ENCODE measurements around the gene PLCH1.

The PLCH1 gene

DNA sequence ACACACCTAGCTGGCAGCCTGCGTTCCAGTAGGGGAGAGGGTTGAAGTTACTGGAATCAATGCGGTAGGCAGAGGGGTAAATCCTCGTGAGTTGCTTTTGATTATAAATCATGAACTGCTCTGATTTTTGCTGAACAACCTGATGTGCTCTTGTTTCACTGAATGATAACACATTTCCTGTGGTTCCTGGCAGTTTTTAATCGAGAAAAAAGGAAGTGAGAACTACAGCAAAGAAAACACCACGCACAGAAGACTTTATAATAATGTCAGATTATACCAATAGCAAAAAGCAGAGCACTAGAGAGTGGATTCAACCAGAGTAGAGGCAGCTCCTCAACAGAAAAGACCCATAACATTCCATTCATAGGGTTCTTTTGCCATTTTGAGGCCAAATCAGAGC lies 250.5 kb downstream of the PLCH1 start:
- no peak overlapping the region for H3K4me2 ChIP-seq (ENCODE audit: insufficient read depth, low read length)
- no peak overlapping the region for H2AFZ ChIP-seq (ENCODE audit: low read depth, low read length)

DNA sequence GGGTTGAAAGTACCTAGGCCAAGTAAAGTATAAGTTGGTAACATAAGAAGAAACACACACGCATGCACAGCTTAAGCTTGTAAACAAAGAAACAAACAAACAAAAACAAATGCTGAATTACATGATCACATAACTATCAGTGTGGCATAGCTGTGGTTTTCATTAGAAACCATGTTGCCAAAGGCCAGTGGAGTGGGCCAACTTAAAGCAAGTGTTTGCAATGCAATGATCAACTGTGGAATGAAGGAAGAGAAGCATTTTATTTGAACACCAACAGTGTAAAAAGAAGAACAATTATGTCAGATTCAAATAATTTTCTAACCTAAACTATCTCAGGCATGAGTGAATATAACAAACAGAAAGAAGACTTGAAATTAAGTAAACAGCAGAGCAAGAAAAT lies 252.0 kb downstream of the PLCH1 start:
- H3K9ac ChIP-seq (ENCODE audit: low read depth, low read length): no peak overlapping the region
- no peaks in the 10 kb centered on the region for H3K9me3 ChIP-seq (ENCODE audit: insufficient read depth, low read length, severe bottlenecking)
- no peak overlapping the region for H3K27ac ChIP-seq (ENCODE audit: low read length)
- no peaks in the 10 kb centered on the region for H3K79me2 ChIP-seq (ENCODE audit: insufficient read depth, low read length)
- no peaks in the 10 kb centered on the region for H3K27me3 ChIP-seq (ENCODE audit: insufficient read depth, low read length, poor library complexity)
- no peak overlapping the region for H3K4me3 ChIP-seq (ENCODE audit: low read depth in 1 of 2, low read length in 2 of 2)
- H4K20me1 ChIP-seq (ENCODE audit: insufficient read depth, low read length): no peaks in the 10 kb centered on the region
- no peak for ATAC-seq (ENCODE audit: insufficient read depth, low read depth)
- 0 out of 2 replicates have a peak, but pooled peaks cover 4% of the 10 kb centered on the region for H3K4me1 ChIP-seq (ENCODE audit: insufficient read depth, low read length)
- peaks cover 96% of the 10 kb centered on the region for H3K36me3 ChIP-seq (ENCODE audit: insufficient read depth, low read length)
- no peak for DNase-seq
- no peak for TF ChIP-seq EZH2 (IDR thresholded peaks at IDR 0.05; ENCODE audit: borderline replicate concordance, low read depth, low read length, severe bottlenecking)
- TF ChIP-seq, protein P1, sequence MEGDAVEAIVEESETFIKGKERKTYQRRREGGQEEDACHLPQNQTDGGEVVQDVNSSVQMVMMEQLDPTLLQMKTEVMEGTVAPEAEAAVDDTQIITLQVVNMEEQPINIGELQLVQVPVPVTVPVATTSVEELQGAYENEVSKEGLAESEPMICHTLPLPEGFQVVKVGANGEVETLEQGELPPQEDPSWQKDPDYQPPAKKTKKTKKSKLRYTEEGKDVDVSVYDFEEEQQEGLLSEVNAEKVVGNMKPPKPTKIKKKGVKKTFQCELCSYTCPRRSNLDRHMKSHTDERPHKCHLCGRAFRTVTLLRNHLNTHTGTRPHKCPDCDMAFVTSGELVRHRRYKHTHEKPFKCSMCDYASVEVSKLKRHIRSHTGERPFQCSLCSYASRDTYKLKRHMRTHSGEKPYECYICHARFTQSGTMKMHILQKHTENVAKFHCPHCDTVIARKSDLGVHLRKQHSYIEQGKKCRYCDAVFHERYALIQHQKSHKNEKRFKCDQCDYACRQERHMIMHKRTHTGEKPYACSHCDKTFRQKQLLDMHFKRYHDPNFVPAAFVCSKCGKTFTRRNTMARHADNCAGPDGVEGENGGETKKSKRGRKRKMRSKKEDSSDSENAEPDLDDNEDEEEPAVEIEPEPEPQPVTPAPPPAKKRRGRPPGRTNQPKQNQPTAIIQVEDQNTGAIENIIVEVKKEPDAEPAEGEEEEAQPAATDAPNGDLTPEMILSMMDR (IDR thresholded peaks at IDR 0.05; ENCODE audit: borderline replicate concordance, extremely low read depth, low read length, poor library complexity, severe bottlenecking): no peak
- no peak overlapping the region for H2AFZ ChIP-seq (ENCODE audit: low read depth, low read length)
- no peak overlapping the region for H3K4me2 ChIP-seq (ENCODE audit: insufficient read depth, low read length)

More for the DNA sequence above, 250.5 kb downstream of the PLCH1 start:
- H3K9me3 ChIP-seq (ENCODE audit: insufficient read depth, low read length, severe bottlenecking): no peaks in the 10 kb centered on the region
- no peak for TF ChIP-seq EZH2 (IDR thresholded peaks at IDR 0.05; ENCODE audit: borderline replicate concordance, low read depth, low read length, severe bottlenecking)
- TF ChIP-seq, protein P1 (IDR thresholded peaks at IDR 0.05; ENCODE audit: borderline replicate concordance, extremely low read depth, low read length, poor library complexity, severe bottlenecking): no peak
- no peaks in the 10 kb centered on the region for H3K27me3 ChIP-seq (ENCODE audit: insufficient read depth, low read length, poor library complexity)
- no peaks in the 10 kb centered on the region for H3K79me2 ChIP-seq (ENCODE audit: insufficient read depth, low read length)
- H4K20me1 ChIP-seq (ENCODE audit: insufficient read depth, low read length): no peaks in the 10 kb centered on the region
- no peaks in the 10 kb centered on the region for H3K4me1 ChIP-seq (ENCODE audit: insufficient read depth, low read length)
- no peak overlapping the region for H3K9ac ChIP-seq (ENCODE audit: low read depth, low read length)
- H3K27ac ChIP-seq (ENCODE audit: low read length): no peak overlapping the region
- DNase-seq (no peak), ATAC-seq (ENCODE audit: insufficient read depth, low read depth) (no peak)
- H3K4me3 ChIP-seq (ENCODE audit: low read depth in 1 of 2, low read length in 2 of 2): no peak overlapping the region
- peaks cover 96% of the 10 kb centered on the region for H3K36me3 ChIP-seq (ENCODE audit: insufficient read depth, low read length)

DNA sequence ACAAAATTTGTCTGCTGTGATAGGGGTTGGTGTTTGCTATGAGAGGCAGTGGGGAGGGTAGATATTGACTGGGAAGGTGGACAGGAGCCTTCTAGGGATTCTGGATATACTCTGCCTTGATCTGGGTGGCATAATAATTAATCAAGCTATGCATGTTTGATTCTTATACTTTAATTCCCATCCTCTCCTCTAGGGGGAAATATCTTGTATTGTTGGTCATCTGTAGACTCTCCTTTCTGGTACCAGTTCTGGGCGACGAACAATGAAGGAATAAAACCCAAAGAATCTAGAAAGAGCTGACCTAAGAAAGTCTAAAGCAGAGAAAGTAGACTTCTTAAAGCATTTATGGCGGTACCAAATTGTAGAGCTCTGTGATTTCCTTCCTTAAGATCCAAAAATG lies 253.2 kb downstream of the PLCH1 start:
- H3K4me1 ChIP-seq (ENCODE audit: insufficient read depth, low read length): peaks cover 11% of the 10 kb centered on the region; the same call in 1 of the 2 replicates
- H2AFZ ChIP-seq (ENCODE audit: low read depth, low read length): no peak overlapping the region
- H3K9ac ChIP-seq (ENCODE audit: low read depth, low read length): no peak overlapping the region
- H3K4me3 ChIP-seq (ENCODE audit: low read depth in 1 of 2, low read length in 2 of 2): no peak overlapping the region
- no peaks in the 10 kb centered on the region for H4K20me1 ChIP-seq (ENCODE audit: insufficient read depth, low read length)
- TF ChIP-seq EZH2 (IDR thresholded peaks at IDR 0.05; ENCODE audit: borderline replicate concordance, low read depth, low read length, severe bottlenecking): no peak
- TF ChIP-seq, protein P1 (IDR thresholded peaks at IDR 0.05; ENCODE audit: borderline replicate concordance, extremely low read depth, low read length, poor library complexity, severe bottlenecking): peak; percentile 37
- H3K9me3 ChIP-seq (ENCODE audit: insufficient read depth, low read length, severe bottlenecking): no peaks in the 10 kb centered on the region
- no peaks in the 10 kb centered on the region for H3K27me3 ChIP-seq (ENCODE audit: insufficient read depth, low read length, poor library complexity)
- no peaks in the 10 kb centered on the region for H3K79me2 ChIP-seq (ENCODE audit: insufficient read depth, low read length)
- H3K27ac ChIP-seq (ENCODE audit: low read length): no peak overlapping the region
- no peak overlapping the region for H3K4me2 ChIP-seq (ENCODE audit: insufficient read depth, low read length)
- no peak for DNase-seq
- peaks cover 96% of the 10 kb centered on the region for H3K36me3 ChIP-seq (ENCODE audit: insufficient read depth, low read length)
- no peak for ATAC-seq (ENCODE audit: insufficient read depth, low read depth)

DNA sequence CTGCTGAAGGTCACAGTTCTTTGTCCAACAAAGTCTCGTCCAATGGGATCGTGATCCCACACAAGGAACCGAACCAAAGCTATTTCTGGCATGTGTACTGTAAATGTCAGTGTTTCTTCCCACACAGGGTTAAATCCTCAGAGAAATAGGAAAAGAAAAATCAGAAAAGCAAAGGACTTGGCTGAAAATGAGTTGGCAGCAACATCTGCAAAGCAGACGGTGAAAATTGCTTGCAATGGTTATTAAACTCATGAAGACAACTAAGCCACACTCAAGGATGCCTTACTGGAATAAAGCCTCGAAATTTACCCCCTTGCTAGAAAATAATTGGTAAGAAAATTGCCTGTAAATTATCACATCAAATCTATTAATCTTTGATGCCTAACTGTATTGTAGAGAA lies 256.2 kb downstream of the PLCH1 start:
- H2AFZ ChIP-seq (ENCODE audit: low read depth, low read length): no peak overlapping the region
- no peaks in the 10 kb centered on the region for H4K20me1 ChIP-seq (ENCODE audit: insufficient read depth, low read length)
- no peaks in the 10 kb centered on the region for H3K9me3 ChIP-seq (ENCODE audit: insufficient read depth, low read length, severe bottlenecking)
- H3K4me1 ChIP-seq (ENCODE audit: insufficient read depth, low read length): peaks cover 19% of the 10 kb centered on the region
- H3K36me3 ChIP-seq (ENCODE audit: insufficient read depth, low read length): peaks cover 94% of the 10 kb centered on the region
- no peak overlapping the region for H3K9ac ChIP-seq (ENCODE audit: low read depth, low read length)
- TF ChIP-seq, protein P1 (IDR thresholded peaks at IDR 0.05; ENCODE audit: borderline replicate concordance, extremely low read depth, low read length, poor library complexity, severe bottlenecking): no peak
- no peak for TF ChIP-seq EZH2 (IDR thresholded peaks at IDR 0.05; ENCODE audit: borderline replicate concordance, low read depth, low read length, severe bottlenecking)
- H3K79me2 ChIP-seq (ENCODE audit: insufficient read depth, low read length): no peaks in the 10 kb centered on the region
- DNase-seq (no peak), ATAC-seq (ENCODE audit: insufficient read depth, low read depth) (no peak)
- H3K27ac ChIP-seq (ENCODE audit: low read length): no peak overlapping the region
- H3K4me2 ChIP-seq (ENCODE audit: insufficient read depth, low read length): no peak overlapping the region
- H3K4me3 ChIP-seq (ENCODE audit: low read depth in 1 of 2, low read length in 2 of 2): no peak overlapping the region
- no peaks in the 10 kb centered on the region for H3K27me3 ChIP-seq (ENCODE audit: insufficient read depth, low read length, poor library complexity)

All from DND-41 (cell line).